GM23248 (cell line): Measurements from ENCODE around the gene CYP27B1.

Experiments used
- EZH2 ChIP-seq: fragments of 200-600 bp; sonication (generic); IDR thresholded peaks from 2 replicates; pipeline ENCODE4 v1.6.1; 2018; ENCODE audit warnings: antibody characterized with exemption, mild to moderate bottlenecking; ENCODE audit not compliant: insufficient read depth, poor library complexity, severe bottlenecking
- EZH2phosphoT487 ChIP-seq: fragments of 200-600 bp; sonication (generic); IDR thresholded peaks from 2 replicates; pipeline ENCODE4 v1.6.1; 2018; ENCODE audit warnings: antibody characterized with exemption, moderate library complexity, mild to moderate bottlenecking, low read depth; ENCODE audit not compliant: insufficient read depth

DNA sequence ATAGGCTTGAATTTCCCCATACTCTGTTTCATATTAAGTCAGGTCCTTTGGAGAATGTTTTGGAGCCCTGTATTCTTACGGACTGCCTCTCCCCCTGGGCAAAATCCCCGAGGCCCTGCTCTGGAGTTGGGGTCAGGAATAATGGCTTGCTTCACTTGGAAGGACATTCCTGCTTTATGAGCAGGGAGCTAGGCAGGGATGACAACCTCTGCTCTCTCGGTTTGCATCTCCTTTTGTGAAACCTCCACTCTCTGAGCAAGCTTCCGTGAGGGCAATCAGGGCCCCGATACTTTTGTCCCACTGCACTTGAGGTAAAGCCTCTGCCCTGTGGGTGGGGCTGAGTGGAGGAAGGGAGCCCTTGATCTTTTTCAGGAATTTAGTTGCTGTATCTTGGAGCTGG is 53.7 kb downstream of the CYP27B1 start:
- TF ChIP-seq EZH2 (no peak), EZH2phosphoT487 (no peak)
